GM21528 (cell line): ENCODE results near the gene VANGL2.

ENCODE experiments used
- ATAC-seq: cut with Tn5 transposase; IDR thresholded peaks from one replicate; pipeline ENCODE4 v1.9.1; 2021; ENCODE audit warnings: mild to moderate bottlenecking, moderate library complexity; ENCODE audit not compliant: unreplicated experiment, low FRiP score

VANGL2 gene

GRCh38 chr1:160454371-160455152 lies 54.2 kb downstream of the VANGL2 start:
- no peak for ATAC-seq

DNA sequence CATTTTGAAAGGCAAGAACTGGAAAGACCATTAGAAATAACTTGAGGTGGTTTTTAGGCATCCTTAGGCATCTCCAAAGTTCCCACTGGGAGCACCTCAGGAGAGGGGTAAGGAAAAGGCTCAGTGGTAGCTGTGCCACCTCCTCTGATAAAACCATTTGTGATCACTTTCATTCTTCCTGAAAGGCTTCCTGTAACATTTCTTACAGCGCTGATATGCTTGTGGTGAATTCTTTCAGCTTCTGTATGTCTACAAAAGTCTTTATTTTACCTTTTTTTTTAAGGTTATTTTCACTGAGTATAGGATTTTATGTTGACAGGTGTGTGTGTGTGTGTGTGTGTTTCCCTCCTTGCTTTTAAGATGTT lies 54.8 kb downstream of the VANGL2 start:
- ATAC-seq: no peak

- ATAC-seq: no peak
Observed at GRCh38 chr1:160459056-160459455, 58.7 kb downstream of the VANGL2 start.

DNA sequence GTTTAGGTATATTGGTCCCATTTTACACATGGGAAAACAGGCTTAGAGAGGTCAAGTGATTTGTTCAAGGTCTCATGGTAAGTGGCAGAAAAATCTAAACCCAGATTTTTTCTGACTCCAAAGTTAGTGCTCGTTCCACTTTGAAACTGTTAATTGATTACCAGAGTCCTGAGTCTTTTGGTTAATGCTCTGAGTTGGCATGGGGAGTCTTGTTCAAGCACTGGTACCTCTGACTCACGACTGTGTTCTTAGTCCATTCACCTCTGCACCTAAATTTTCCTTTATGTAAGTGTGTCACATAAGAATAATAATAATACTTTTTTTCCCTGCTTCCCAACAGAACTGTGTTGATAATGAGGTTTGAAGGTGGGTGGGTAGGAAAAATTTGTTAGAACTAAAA lies 59.3 kb downstream of the VANGL2 start:
- no peak for ATAC-seq

DNA sequence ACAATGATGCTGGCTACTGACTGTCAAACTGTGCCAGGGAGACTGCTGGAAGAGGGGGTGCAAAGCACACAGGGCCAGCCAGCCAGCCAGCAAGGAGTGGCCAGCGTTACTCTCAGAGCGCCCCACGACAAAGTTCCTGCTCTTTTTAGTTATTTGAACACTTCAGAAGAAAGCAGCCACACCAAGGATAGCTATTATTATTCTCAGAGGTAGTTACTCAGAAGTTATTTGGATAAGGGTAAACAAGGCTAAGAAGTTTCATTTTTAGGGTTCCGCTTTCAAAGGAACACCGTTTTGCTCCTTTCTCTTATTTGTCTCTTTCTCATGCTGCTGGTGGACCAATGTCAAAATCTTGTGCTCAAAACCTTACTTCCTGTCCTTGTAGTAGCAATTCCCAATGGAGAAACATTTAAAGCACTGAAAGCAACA lies 59.9 kb downstream of the VANGL2 start:
- ATAC-seq: no peak

- no peak for ATAC-seq
Observed at GRCh38 chr1:160460683-160461287, 60.4 kb downstream of the VANGL2 start.

DNA sequence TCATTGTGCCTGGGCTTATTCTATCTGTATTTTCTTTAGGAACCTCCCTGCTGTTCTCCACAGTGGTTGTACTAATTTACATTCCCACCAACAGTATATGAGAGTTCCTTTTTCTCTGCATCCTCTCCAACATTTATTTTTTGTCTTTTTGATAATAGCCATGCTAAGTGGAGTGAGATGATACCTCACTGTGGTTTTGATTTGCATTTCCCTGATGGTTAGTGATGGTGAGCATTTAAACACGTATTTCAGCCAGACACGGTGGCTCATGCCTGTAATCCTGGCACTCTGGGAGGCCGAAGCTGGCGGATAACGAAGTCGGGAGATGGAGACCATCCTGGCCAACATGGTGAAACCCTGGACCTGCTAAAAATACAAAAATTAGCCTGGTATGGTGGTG lies 64.8 kb downstream of the VANGL2 start:
- ATAC-seq: no peak

DNA sequence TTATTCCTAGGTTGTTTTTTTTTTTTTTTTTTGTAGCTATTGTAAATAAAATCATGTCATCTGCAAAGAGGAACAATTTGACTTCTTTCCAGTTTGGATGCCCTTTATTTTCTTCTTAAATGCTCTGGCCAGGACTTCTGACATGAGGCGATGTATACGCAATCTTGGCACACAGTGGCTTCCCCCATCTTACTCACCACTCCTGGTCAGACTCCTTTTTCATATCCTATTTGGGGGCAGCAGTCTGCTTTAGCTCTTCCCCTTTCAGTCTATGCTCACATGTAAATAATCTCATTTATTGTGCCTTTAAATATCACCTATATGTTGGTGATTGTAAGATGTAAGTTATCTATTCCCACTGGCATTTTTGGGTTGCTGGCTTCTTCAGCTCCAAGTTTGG lies 66.6 kb downstream of the VANGL2 start:
- ATAC-seq: no peak

GRCh38 chr1:160467576-160467975 lies 67.2 kb downstream of the VANGL2 start:
- no peak for ATAC-seq

GRCh38 chr1:160471253-160471652 lies 70.9 kb downstream of the VANGL2 start:
- ATAC-seq: no peak

DNA sequence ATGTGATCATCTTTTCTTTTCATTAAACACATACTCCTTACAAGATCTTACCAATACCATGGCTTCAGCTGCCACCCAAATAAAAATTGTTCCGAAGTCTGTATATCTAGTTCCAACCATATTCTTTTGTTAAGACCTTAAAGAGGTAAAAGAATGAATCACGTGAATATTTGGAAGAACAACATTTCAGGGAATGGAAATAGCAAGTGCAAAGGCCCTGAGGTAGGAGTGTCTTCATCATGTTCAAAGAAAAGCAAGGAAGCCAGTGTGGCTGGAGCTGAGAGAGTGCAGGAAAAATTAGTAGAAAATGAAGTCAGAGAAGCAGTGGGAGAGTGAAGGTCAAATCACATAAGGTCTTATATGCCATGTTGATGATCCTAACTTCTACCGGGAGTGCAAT lies 71.7 kb downstream of the VANGL2 start:
- ATAC-seq: no peak

DNA sequence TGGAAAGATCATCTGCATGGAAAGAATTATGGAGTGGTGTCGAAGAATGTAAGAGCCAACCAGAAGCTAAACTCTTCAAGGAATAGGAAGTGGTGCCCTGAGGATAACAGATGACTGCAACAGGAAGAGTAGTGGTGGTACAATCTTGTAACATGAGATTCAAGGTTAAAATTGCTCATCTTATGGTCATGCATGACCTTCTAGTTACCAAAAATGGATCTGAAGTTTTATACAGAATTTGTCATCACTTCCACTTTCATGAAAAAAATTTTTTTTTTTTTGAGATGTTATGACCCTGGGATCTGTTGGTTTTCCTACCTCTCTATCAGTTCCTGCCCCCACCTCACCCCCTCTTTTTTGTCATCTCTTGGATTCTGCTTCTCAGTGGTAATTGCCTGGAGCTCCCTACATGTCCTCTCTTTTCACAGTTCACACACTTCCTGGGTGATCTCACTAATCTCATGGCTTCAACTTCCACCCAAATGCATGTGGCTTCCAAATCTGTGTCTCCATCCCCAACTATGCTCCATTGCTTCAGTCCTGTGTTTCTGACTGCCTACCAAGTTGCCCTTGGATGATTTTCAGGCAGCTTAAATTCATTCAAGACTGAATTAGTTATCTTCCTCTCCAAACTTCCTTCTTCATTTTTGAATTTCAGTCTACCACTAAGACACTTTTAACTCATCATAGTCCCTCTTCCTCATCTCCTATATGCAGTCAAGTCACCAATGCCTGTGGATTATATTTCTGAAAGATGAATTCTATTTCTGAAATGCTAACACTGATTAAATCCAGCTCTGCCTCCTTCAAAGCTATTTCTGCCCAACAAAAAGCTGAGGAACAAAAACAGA lies 74.3 kb downstream of the VANGL2 start:
- ATAC-seq: no peak
